SU-DHL-6 (cell line): ENCODE measurements around the gene ANKK1.

Experiments
- H2AFZ ChIP-seq: fragments of 200-600 bp; sonication (generic); 2 replicates; pipeline ENCODE4 v1.6.1; 2014; ENCODE audit warnings: low read depth, mild to moderate bottlenecking, moderate library complexity, mixed read lengths, antibody characterized with exemption, low read length; ENCODE audit not compliant: severe bottlenecking
- H3F3A ChIP-seq: fragments of 200-600 bp; shearing (Covaris generic); 2 replicates; pipeline ENCODE4 v1.6.0; 2016; ENCODE audit warnings: antibody characterized with exemption, mild to moderate bottlenecking; ENCODE audit not compliant: insufficient read depth
- H3K27ac ChIP-seq: fragments of 200-600 bp; sonication (generic); 2 replicates; pipeline ENCODE4 v1.5.1; 2016; ENCODE audit warnings: low read depth, mild to moderate bottlenecking, low read length, moderate library complexity, mixed read lengths
- H3K27me3 ChIP-seq: fragments of 200-600 bp; sonication (generic), shearing (Covaris generic); 2 replicates; pipeline ENCODE4 v1.6.0; 2014; ENCODE audit warnings: mild to moderate bottlenecking, low read length
- H3K36me3 ChIP-seq: fragments of 200-600 bp; sonication (generic); 2 replicates; pipeline ENCODE4 v1.6.1; 2014; ENCODE audit warnings: mild to moderate bottlenecking, low read length, mixed read lengths
- H3K4me2 ChIP-seq: fragments of 300-600, 200-600 bp; shearing (Covaris generic), sonication (generic); 2 replicates; pipeline ENCODE4 v1.6.0; 2014; ENCODE audit warnings: low read length, low read depth, mild to moderate bottlenecking; ENCODE audit not compliant: poor library complexity, severe bottlenecking
- H3K4me3 ChIP-seq: fragments of 200-600 bp; sonication (generic); 2 replicates; pipeline ENCODE4 v1.5.1; 2014; ENCODE audit warnings: antibody characterized with exemption, low read length, mild to moderate bottlenecking, mixed read lengths; ENCODE audit not compliant: insufficient read depth, poor library complexity, severe bottlenecking
- H3K79me2 ChIP-seq: fragments of 200-600 bp; sonication (generic); 2 replicates; pipeline ENCODE4 v1.6.1; 2014; ENCODE audit warnings: mild to moderate bottlenecking, low read length, moderate library complexity; ENCODE audit not compliant: insufficient read depth
- H3K9ac ChIP-seq: fragments of 200-600 bp; sonication (generic); 2 replicates; pipeline ENCODE4 v1.7.0; 2014; ENCODE audit warnings: mild to moderate bottlenecking, low read length
- H3K9me2 ChIP-seq: fragments of 200-600 bp; sonication (generic); replicated peaks from 2 replicates; pipeline ENCODE4 v1.6.1; 2014; ENCODE audit warnings: low read length; ENCODE audit not compliant: insufficient read depth
- H3K9me3 ChIP-seq: fragments of 200-600 bp; sonication (generic); 2 replicates; pipeline ENCODE4 v1.6.1; 2014; ENCODE audit warnings: low read length, mixed read lengths; ENCODE audit not compliant: insufficient read depth
- H4K20me1 ChIP-seq: fragments of 200-600 bp; sonication (generic); 2 replicates; pipeline ENCODE4 v1.6.1; 2014; ENCODE audit warnings: low read depth, mild to moderate bottlenecking, antibody characterized with exemption, low read length, moderate library complexity, mixed read lengths
- EZH2phosphoT487 ChIP-seq: fragments of 200-600 bp; sonication (generic), shearing (Covaris generic); conservative IDR thresholded peaks from 2 replicates; pipeline ENCODE4 v1.6.1; 2018; ENCODE audit warnings: mild to moderate bottlenecking, antibody characterized with exemption, low read length, moderate library complexity, mixed read lengths
- TF ChIP-seq, protein P1 (sequence below): fragments of 200-600 bp; sonication (generic); IDR thresholded peaks from one replicate; pipeline ENCODE4 v1.5.1; 2017; ENCODE audit warnings: antibody characterized with exemption, mild to moderate bottlenecking, low read length, moderate library complexity; ENCODE audit not compliant: insufficient read depth, poor library complexity, severe bottlenecking

Gene ANKK1

GRCh38 chr11:113341388-113342165 is 46.0 kb upstream of the ANKK1 start:
- Histone ChIP-seq H3K36me3 (no peaks in the 10 kb centered on the region), H2AFZ (no peak overlapping the region), H3K9me2 (no peaks in the 10 kb centered on the region), H3K4me2 (no peak overlapping the region), H3K9ac (no peak overlapping the region), H3K9me3 (no peaks in the 10 kb centered on the region), H3K27ac (no peak overlapping the region), H3K27me3 (no peaks in the 10 kb centered on the region), H3F3A (no peaks in the 10 kb centered on the region), H3K4me3 (no peak overlapping the region), H4K20me1 (no peaks in the 10 kb centered on the region), H3K79me2 (no peaks in the 10 kb centered on the region)
- no peak for TF ChIP-seq EZH2phosphoT487
- TF ChIP-seq, protein P1, sequence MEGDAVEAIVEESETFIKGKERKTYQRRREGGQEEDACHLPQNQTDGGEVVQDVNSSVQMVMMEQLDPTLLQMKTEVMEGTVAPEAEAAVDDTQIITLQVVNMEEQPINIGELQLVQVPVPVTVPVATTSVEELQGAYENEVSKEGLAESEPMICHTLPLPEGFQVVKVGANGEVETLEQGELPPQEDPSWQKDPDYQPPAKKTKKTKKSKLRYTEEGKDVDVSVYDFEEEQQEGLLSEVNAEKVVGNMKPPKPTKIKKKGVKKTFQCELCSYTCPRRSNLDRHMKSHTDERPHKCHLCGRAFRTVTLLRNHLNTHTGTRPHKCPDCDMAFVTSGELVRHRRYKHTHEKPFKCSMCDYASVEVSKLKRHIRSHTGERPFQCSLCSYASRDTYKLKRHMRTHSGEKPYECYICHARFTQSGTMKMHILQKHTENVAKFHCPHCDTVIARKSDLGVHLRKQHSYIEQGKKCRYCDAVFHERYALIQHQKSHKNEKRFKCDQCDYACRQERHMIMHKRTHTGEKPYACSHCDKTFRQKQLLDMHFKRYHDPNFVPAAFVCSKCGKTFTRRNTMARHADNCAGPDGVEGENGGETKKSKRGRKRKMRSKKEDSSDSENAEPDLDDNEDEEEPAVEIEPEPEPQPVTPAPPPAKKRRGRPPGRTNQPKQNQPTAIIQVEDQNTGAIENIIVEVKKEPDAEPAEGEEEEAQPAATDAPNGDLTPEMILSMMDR = no peak

DNA sequence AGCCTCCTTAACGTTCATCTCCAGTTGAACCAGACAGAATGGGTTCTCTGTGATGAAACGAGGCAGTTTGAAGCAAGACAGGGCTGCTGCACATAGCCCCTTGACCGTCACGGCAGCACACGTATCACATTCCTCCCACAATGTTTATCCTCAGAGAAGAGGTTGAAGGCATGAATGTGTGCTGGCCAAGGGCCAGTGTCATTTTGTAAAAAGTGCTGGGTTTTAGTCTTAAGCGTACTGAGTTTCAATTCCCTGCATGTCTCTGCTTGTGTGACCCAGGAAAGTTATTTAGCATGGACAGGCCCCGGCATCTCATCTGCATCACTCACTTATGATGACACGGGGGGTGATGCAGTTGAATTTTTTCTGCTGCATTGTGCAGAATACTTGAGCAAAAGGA is 41.6 kb upstream of the ANKK1 start:
- Histone ChIP-seq H3K9ac (no peak overlapping the region), H3K9me3 (no peaks in the 10 kb centered on the region), H3K79me2 (no peaks in the 10 kb centered on the region), H3K4me3 (no peak overlapping the region), H3K4me2 (no peak overlapping the region), H2AFZ (no peak overlapping the region), H4K20me1 (no peaks in the 10 kb centered on the region), H3K27me3 (no peaks in the 10 kb centered on the region), H3K9me2 (no peaks in the 10 kb centered on the region), H3F3A (no peaks in the 10 kb centered on the region), H3K27ac (no peak overlapping the region), H3K36me3 (no peaks in the 10 kb centered on the region)
- no peak for TF ChIP-seq EZH2phosphoT487
- TF ChIP-seq, protein P1 = no peak

DNA sequence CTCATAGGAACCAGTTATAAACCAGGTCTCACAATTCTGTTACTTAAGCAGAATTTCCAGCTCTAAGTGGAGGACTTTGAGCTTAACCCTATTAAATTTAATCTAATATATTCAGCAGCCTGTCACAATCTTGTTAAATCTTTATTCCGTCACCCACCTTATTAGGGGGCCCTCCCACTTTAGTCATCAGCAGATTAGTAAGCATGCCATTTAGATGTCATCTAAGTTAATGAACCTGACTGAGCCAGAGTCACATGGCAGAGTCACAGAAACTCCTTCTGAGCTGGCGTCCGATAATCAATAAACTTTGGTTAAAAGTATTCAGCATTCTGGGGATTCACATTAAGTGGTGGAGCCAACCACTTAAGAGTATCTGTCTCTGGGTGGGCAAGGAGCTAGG is 38.1 kb upstream of the ANKK1 start:
- Histone ChIP-seq H2AFZ (no peak overlapping the region), H3K9me3 (no peaks in the 10 kb centered on the region), H3K4me3 (no peak overlapping the region), H3K4me2 (no peak overlapping the region), H3K9me2 (no peaks in the 10 kb centered on the region), H4K20me1 (no peaks in the 10 kb centered on the region), H3K27ac (no peak overlapping the region), H3K9ac (no peak overlapping the region), H3F3A (no peaks in the 10 kb centered on the region), H3K79me2 (no peaks in the 10 kb centered on the region), H3K27me3 (no peaks in the 10 kb centered on the region), H3K36me3 (no peaks in the 10 kb centered on the region)
- TF ChIP-seq, protein P1 = no peak
- TF ChIP-seq EZH2phosphoT487 = no peak
